GM12878 (cell line): ENCODE data around the gene NAALADL2.

Source experiments
- POLR2A ChIP-seq: IDR thresholded peaks from 2 replicates; pipeline ENCODE4 v1.6.1; 2011; ENCODE audit warnings: low read depth, mild to moderate bottlenecking, low read length
- RCOR1 ChIP-seq: conservative IDR thresholded peaks from 2 replicates; pipeline ENCODE4 v1.6.1; 2012; ENCODE audit warnings: low read depth, low read length, improper control_type of control experiment
- SMC3 ChIP-seq: IDR thresholded peaks from 2 replicates; pipeline ENCODE4 v1.6.1; 2011; ENCODE audit warnings: low read length, improper control_type of control experiment, borderline replicate concordance

GRCh38 chr3:175580318-175580717 lies 721.2 kb downstream of the NAALADL2 start:
- TF ChIP-seq RCOR1 (no peak), POLR2A (no peak), SMC3 (no peak)
